Tibial artery (tissue), 4 donors: Measurements from ENCODE around the gene NEAT1.
A peak's percentile ranks its signal among the peaks of the same experiment; 100 is the strongest.

Experiments used
- DNase-seq, 2 donors: peaks; one replicate each; pipeline ENCODE4 v3.0.0-alpha.2; 2019
- H3K27ac ChIP-seq, 2 donors: fragments of 200-600 bp; sonication (generic) in 1 of 2; 1 replicate in 1 of 2; 2 replicates in 1 of 2; pipeline ENCODE4 v1.5.1; 2018 to 2019; ENCODE audit warnings: mild to moderate bottlenecking in 1 of 2
- H3K27me3 ChIP-seq, 2 donors: fragments of 200-600 bp; sonication (generic) in 1 of 2; one replicate each; pipeline versions ENCODE4 v1.5.1 to v1.6.0; 2016 to 2019
- H3K36me3 ChIP-seq, 3 donors: fragments of 200-600 bp; sonication (generic) in 2 of 3; one replicate each; pipeline ENCODE4 v1.5.1; 2016 to 2019; ENCODE audit warnings: mild to moderate bottlenecking in 2 of 3
- H3K4me1 ChIP-seq, 4 donors: fragments of 200-600 bp; sonication (generic) in 2 of 4; 1 replicate in 3 of 4; 2 replicates in 1 of 4; pipeline ENCODE4 v1.5.1; 2016 to 2019
- H3K4me3 ChIP-seq, 2 donors: fragments of 200-600 bp; sonication (generic) in 1 of 2; 1 replicate in 1 of 2; 2 replicates in 1 of 2; pipeline ENCODE4 v1.5.1; 2018 to 2019; ENCODE audit warnings: mild to moderate bottlenecking in 2 of 2
- H3K9me3 ChIP-seq, 3 donors: fragments of 200-600 bp; sonication (generic) in 1 of 3; one replicate each; pipeline ENCODE4 v1.5.1; 2016 to 2019
- intact Hi-C: fragments of 100-400 bp; cut with DNase I; formaldehyde crosslinking; loops from one replicate; pipeline ENCODE4 v1.15.0; 2023; ENCODE audit warnings: low total_unique reads
- TF ChIP-seq, protein P1 (sequence below), 2 experiments: fragments of 200-600 bp in 1 of 2; fragments of 450-650 bp in 1 of 2; IDR thresholded peaks; one replicate each; pipeline ENCODE4 v1.5.1; 2017 to 2019; ENCODE audit warnings: antibody characterized with exemption in 2 of 2, mild to moderate bottlenecking in 1 of 2, moderate library complexity in 1 of 2

The NEAT1 gene

DNA sequence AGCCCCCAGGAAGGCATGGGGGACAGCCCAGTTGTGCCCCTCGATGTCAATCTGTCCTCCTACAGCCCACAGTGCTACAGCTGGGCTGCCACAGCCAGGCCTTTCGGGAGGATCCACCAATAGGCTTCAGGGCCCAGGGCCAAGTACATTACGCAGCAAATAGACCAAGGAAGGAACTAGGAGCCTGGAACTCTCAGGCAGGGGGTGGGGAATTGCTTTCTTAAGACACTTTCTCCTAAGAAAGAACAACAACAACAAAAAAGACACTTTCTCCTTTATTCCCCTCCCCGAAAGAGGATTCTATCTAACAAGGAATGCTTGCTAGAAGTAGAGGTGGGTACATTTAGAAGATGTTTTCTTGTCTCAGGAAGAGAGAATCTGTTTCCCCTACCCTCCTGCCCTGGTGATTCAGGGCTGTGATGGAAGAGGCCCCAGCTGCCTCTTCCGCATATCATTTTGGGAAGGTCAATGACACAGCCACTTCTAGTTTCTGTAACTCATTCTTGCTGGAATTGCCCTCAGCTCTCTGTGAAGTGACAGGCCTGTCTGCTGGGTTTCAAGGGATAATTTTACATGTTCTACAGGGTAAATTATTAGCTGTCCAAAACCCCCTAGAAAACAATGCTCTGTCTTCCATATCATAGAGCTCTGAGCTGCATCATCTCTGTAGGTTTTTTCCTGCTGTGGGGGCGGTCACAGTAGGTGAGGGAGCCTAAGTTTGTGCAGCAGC, 70.2 kb downstream of the NEAT1 start:
- intact Hi-C loops = no loop called here
- Histone ChIP-seq H3K4me3 (peak overlapping the region; percentile 8 to 21), H3K36me3 (no peaks in the 10 kb centered on the region), H3K9me3 (no peaks in the 10 kb centered on the region), H3K4me1 (peaks cover 28 to 92% (median 85%) of the 10 kb centered on the region in 4 donors), H3K27ac (peak overlapping the region; percentile 97 to 99), H3K27me3 (no peaks in the 10 kb centered on the region)
- DNase-seq = peak; percentile 94 to 97
- TF ChIP-seq, protein P1, sequence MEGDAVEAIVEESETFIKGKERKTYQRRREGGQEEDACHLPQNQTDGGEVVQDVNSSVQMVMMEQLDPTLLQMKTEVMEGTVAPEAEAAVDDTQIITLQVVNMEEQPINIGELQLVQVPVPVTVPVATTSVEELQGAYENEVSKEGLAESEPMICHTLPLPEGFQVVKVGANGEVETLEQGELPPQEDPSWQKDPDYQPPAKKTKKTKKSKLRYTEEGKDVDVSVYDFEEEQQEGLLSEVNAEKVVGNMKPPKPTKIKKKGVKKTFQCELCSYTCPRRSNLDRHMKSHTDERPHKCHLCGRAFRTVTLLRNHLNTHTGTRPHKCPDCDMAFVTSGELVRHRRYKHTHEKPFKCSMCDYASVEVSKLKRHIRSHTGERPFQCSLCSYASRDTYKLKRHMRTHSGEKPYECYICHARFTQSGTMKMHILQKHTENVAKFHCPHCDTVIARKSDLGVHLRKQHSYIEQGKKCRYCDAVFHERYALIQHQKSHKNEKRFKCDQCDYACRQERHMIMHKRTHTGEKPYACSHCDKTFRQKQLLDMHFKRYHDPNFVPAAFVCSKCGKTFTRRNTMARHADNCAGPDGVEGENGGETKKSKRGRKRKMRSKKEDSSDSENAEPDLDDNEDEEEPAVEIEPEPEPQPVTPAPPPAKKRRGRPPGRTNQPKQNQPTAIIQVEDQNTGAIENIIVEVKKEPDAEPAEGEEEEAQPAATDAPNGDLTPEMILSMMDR (IDR thresholded peaks at IDR 0.05) = no peak

DNA sequence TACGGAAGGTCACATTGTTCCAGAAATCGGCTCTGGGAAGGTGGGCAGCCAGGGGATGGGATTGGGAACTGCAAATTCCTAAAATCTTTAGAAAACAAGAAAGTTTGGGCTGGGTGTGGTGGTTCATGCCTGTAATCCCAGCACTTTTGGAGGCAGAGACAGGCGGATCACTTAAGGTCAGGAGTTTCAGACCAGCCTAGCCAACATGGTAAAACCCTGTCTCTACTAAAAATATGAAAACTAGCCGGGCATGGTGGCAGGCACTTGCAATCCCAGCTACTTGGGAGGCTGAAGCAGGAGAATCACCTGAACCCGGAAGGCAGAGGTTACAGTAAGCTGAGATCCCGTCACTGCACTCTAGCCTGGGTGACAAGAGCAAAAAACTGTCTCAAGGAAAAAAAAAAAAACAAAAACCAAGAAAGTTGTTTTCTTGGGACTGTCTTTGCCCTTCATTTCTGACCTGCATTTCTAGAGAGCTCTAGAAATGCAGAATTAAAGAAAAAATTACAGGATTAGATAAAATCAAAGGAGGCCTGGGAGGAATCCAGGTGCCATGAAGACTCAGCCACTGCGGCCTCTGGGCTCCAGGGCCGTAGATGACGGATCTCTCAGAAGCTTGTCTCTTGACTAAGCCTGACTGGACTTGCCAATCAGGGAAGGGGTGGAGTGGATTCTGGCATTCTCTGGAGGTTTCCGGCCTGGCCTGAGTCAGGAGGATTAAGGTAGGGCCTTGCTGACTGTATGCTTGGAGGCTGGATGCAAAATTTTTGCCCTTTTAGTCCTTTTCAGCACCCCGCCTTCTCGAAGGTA, 71.0 kb downstream of the NEAT1 start:
- H3K27me3 ChIP-seq = no peaks in the 10 kb centered on the region
- peak overlapping the region; percentile 8 to 21 for H3K4me3 ChIP-seq
- TF ChIP-seq, protein P1 (IDR thresholded peaks at IDR 0.05) = no peak
- peak overlapping the region; percentile 97 to 99 for H3K27ac ChIP-seq
- DNase-seq = peak; percentile 92 to 97
- intact Hi-C loops = no loop called here
- H3K9me3 ChIP-seq = no peaks in the 10 kb centered on the region
- H3K4me1 ChIP-seq = peaks cover 23 to 90% (median 77%) of the 10 kb centered on the region in 4 donors
- H3K36me3 ChIP-seq = no peaks in the 10 kb centered on the region
